ENCODE data around the gene C14orf180. TPM values are rescaled to one million over a fixed set of nuclear protein-coding genes. Genes with fewer than 3 reads are reported as not detected.

The C14orf180 gene
- total and polyA plus RNA-seq, 9 donors = 0.12 to 0.40 (median 0.13) TPM; not detected in 2

- Histone ChIP-seq H3K4me3 (no peak overlapping the region), H3K36me3 (no peaks in the 10 kb centered on the region), H3K4me1 (ENCODE audit: insufficient read depth) (no peaks in the 10 kb centered on the region), H3K27me3 (no peaks in the 10 kb centered on the region), H3K27ac (no peak overlapping the region), H3K9me3 (no peaks in the 10 kb centered on the region)
- DNase-seq = no peak
- TF ChIP-seq EP300 (IDR thresholded peaks at IDR 0.05) (no peak), POLR2A (IDR thresholded peaks at IDR 0.05) (no peak)
- TF ChIP-seq, protein P1, sequence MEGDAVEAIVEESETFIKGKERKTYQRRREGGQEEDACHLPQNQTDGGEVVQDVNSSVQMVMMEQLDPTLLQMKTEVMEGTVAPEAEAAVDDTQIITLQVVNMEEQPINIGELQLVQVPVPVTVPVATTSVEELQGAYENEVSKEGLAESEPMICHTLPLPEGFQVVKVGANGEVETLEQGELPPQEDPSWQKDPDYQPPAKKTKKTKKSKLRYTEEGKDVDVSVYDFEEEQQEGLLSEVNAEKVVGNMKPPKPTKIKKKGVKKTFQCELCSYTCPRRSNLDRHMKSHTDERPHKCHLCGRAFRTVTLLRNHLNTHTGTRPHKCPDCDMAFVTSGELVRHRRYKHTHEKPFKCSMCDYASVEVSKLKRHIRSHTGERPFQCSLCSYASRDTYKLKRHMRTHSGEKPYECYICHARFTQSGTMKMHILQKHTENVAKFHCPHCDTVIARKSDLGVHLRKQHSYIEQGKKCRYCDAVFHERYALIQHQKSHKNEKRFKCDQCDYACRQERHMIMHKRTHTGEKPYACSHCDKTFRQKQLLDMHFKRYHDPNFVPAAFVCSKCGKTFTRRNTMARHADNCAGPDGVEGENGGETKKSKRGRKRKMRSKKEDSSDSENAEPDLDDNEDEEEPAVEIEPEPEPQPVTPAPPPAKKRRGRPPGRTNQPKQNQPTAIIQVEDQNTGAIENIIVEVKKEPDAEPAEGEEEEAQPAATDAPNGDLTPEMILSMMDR (IDR thresholded peaks at IDR 0.05) = no peak
- intact Hi-C loops (cut with DNase I) = no loop called here
- WGBS, 3 donors = 81 to 86% (median 84%) methylated on average over 9 of the region's 9 CpGs
These were observed 26.8 kb upstream of the C14orf180 start for GRCh38 chr14:104552738-104553125.

DNA sequence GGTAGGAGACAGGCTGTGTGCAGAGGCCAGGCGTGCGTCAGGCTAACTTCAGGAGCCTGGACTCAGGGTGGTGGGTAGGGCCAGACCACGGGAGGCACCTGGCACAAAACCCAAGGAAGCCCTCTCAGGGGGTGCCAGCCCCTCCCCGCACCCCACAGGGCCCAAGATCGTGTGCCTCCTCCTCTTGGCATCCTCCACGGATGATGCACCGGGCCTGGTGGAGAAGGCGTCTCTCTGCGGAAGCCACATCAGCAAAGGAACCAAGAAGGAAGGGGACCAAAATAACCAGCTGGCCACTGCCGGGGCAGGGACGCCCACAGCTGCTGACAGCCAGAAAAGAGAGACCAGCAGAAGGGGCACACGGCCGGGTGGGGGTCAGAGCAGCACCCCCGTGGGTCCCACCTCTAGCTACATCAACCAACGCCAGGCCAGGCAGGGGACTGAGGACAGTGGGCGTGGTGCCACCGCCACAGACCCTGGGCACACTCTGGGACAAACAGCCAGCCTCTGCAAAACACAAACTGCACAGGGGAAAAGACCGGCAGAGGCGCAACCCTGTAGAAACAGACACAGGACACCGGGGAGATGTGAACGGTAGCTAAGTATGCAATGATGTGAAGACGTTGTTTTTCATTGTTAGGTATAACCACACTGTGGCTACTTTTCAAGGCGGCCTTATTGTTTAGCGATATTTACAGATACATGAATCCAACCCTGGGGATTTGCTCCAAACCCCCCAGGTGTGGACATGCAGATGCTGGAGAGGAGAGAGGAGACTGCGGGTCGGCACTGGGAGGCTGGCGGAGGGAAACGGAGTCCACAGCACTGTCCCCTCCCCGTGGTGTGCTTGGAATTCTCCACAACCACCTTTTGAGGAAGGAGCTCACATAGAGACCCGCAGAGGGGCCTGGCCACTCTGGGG is 26.1 kb upstream of the C14orf180 start:
- Histone ChIP-seq H3K4me1 (ENCODE audit: insufficient read depth) (no peaks in the 10 kb centered on the region), H3K27ac (no peak overlapping the region), H3K4me3 (no peak overlapping the region), H3K9me3 (no peaks in the 10 kb centered on the region), H3K27me3 (no peaks in the 10 kb centered on the region), H3K36me3 (no peaks in the 10 kb centered on the region)
- TF ChIP-seq POLR2A (IDR thresholded peaks at IDR 0.05) (no peak), EP300 (IDR thresholded peaks at IDR 0.05) (no peak)
- TF ChIP-seq, protein P1 (IDR thresholded peaks at IDR 0.05) = no peak
- WGBS, 3 donors = 83 to 88% (median 88%) methylated on average over 30 of the region's 30 CpGs
- DNase-seq = no peak
- intact Hi-C loops (cut with DNase I) = no loop called here

GRCh38 chr14:104554088-104554607 is 25.4 kb upstream of the C14orf180 start:
- no peaks in the 10 kb centered on the region for H3K27me3 ChIP-seq
- intact Hi-C loops (cut with DNase I) = no loop called here
- WGBS, 3 donors = 61 to 69% (median 65%) methylated on average over 12 of the region's 12 CpGs

DNA sequence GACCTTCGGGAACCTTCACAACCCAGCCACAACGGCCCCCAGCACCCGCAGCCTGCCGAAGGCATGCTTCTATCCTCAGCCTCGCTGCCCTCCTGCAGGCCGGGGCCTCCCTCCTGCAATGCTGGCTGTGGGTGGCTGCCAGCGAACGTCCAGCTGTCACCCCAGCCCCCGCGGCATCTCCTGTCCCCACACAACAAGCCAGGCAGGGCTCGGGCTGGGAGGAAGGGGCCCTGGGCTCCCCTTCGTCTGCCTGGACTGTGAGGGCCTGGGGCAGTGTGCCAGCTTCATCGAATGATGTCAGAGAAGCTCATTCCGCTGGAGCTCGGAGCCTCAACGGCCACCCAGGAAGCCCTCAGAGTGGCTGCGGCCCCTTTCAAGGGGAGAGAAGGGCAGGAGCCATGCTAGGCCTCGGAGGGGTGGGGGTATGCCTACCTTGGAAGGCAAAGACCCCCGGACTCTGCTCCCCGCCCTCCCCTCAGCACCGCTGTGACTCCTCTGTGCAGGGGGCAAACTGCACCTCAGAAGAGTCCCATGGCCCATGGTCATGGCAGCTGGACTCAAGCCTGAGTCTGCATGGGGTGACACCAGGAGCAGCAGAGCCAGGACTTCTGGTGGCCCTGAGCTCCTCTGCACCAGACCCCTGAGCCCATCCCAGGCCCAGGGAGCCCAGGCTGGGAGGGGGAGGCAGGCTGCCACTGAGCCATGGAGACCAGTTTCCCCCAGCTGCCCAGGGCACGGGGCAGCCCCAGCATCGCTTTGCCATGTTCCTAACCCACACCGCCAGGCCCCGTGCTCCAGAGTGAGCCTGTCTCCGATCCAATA is 24.7 kb upstream of the C14orf180 start:
- Histone ChIP-seq H3K4me3 (no peak overlapping the region), H3K27me3 (no peaks in the 10 kb centered on the region), H3K9me3 (no peaks in the 10 kb centered on the region), H3K4me1 (ENCODE audit: insufficient read depth) (no peaks in the 10 kb centered on the region), H3K27ac (no peak overlapping the region), H3K36me3 (no peaks in the 10 kb centered on the region)
- intact Hi-C loops (cut with DNase I) = no loop called here
- TF ChIP-seq, protein P1 (IDR thresholded peaks at IDR 0.05) = no peak
- TF ChIP-seq EP300 (IDR thresholded peaks at IDR 0.05) (no peak), POLR2A (IDR thresholded peaks at IDR 0.05) (no peak)
- whole genome bisulfite sequencing, 3 donors = 30 to 33% (median 32%) methylated on average over 24 to 26 of the region's 26 CpGs
- peak in 2 of 5 donors; percentile 11 to 38 for DNase-seq

More at GRCh38 chr14:104554088-104554607, 25.4 kb upstream of the C14orf180 start:
- no peak for TF ChIP-seq POLR2A (IDR thresholded peaks at IDR 0.05)
- no peak for TF ChIP-seq EP300 (IDR thresholded peaks at IDR 0.05)
- TF ChIP-seq, protein P1 (IDR thresholded peaks at IDR 0.05) = no peak
- Histone ChIP-seq H3K36me3 (no peaks in the 10 kb centered on the region), H3K4me1 (ENCODE audit: insufficient read depth) (no peaks in the 10 kb centered on the region), H3K4me3 (no peak overlapping the region), H3K27ac (no peak overlapping the region), H3K9me3 (no peaks in the 10 kb centered on the region)
- DNase-seq = peak in 1 of 5 donors; percentile 10

Measured in ovary (tissue), 9 donors.